LNCAP (cell line): ENCODE measurements around the gene XRCC4.

Experiments
- TF ChIP-seq, protein P1 (sequence below): fragments of 450-650 bp; IDR thresholded peaks from 2 replicates; pipeline ENCODE4 v1.5.1; 2017; ENCODE audit warnings: mild to moderate bottlenecking

XRCC4 gene

DNA sequence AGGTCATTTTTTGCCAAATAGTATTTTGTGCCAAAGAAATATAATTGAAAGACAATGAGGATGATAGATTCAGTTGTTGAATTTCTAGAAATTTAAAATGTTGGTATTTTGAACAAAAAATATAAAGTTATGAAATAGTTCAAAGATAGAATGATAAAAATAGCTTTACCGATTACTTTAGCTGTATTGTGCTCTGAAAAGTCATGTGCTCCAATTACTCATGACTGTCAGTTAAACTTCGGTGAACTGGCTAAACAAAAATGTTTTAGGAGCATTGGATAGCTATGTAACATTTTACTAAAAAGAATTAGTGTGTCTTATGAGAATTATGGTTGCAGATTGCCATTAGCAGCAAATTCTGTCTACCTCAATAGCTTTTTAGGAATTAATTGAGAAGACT, 216.9 kb downstream of the XRCC4 start:
- TF ChIP-seq, protein P1, sequence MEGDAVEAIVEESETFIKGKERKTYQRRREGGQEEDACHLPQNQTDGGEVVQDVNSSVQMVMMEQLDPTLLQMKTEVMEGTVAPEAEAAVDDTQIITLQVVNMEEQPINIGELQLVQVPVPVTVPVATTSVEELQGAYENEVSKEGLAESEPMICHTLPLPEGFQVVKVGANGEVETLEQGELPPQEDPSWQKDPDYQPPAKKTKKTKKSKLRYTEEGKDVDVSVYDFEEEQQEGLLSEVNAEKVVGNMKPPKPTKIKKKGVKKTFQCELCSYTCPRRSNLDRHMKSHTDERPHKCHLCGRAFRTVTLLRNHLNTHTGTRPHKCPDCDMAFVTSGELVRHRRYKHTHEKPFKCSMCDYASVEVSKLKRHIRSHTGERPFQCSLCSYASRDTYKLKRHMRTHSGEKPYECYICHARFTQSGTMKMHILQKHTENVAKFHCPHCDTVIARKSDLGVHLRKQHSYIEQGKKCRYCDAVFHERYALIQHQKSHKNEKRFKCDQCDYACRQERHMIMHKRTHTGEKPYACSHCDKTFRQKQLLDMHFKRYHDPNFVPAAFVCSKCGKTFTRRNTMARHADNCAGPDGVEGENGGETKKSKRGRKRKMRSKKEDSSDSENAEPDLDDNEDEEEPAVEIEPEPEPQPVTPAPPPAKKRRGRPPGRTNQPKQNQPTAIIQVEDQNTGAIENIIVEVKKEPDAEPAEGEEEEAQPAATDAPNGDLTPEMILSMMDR, result no peak

DNA sequence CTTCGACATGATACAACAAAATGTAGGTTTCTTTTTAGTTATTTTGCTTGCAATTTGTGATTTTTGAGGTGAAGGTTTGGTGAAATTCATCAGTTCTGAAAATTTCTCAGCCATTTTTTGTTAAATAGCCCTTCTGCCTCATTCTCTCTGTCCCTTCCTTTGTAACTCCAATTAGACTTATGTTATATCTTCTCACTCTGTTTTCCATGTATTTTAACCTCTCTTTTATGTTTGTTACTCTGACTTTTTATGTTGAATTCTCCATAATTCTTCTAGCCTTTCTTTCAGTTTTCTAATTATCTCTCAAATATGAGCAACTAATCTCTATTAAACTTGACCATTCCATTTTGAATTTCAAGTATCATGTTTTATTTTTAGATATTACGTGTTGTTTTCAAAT, 222.0 kb downstream of the XRCC4 start:
- TF ChIP-seq, protein P1, result no peak

DNA sequence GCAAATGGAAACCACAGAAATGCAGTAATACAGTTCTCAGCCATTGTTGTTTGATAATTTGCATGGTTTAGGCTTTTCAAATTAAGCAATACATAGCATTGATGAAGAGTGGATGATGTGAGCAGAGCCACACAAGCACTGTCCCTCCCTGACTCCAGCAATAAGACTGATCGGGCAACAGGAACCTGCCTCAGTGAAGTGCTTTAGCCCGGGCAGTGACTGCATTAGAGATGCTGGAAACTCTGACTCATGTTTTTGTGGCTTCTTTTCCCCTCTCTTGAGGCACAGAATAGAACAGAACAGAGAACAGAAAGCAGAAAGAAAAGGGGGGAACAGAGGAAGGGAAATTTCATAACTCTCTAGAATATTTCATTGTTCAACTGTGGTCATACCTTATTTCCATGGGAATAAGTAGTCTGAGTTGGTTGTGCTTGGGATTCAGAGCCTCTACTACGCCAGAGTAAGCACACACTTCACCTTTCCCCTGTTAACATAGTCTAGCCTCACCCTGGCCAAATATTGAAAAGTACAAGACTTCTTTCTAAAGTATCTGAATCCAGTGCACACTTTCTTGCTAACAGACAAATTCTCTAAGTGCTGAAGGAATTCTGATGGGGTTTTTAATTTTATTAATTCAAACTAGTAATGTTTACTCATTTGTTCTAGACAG, 229.4 kb downstream of the XRCC4 start:
- TF ChIP-seq, protein P1, result no peak

- TF ChIP-seq, protein P1, result no peak
These were observed 235.3 kb downstream of the XRCC4 start for GRCh38 chr5:83312663-83313062.

DNA sequence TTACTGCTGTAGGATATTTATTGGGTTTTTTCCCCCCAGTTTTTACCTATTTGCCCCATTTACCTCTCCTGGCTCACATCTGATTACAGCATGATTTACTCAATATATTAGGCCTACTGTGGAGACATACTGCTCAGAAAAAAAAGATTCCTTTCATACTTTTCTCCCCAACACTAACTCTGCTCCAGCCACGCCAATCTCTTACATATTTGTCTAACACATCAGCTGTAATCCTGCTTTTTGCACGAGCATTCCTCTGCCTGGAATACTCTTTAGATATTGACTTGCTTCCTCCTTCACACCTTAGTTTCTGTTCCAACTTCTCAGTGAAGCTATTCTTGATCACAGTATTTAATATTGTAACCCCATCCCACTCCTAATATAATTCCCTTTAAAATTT, 236.1 kb downstream of the XRCC4 start:
- TF ChIP-seq, protein P1, result no peak

DNA sequence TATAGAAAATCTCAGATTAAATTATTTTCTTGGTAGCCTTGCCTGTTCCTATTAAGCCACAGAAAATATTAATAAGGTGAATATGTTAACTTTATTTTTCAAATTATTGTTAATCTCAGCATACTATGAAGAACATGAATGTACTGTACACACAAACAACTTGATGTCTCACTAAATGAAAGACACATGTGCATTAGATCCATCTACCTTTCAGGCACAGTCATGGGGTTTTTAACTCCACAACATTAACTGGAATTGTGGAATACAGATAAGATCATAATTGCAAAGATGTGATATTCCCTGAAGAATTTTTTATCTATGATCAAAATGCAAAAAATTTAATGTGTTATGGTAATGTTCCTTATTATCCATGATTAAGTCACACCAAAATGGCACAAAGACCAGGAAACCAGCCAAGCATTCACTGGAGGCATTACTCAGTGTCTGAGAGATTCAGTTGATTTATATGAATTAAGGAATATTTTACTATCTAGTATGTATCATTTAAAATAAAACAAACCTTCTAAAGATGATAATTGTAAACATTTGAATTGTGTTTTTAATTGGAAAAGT, 244.2 kb downstream of the XRCC4 start:
- TF ChIP-seq, protein P1, result no peak

GRCh38 chr5:83322273-83322924, 245.1 kb downstream of the XRCC4 start:
- TF ChIP-seq, protein P1, result no peak
